Forelimb muscle (tissue), 1 donor: ENCODE measurements around the gene PMEL. TPM values are rescaled to one million over a fixed set of nuclear protein-coding genes. Genes with fewer than 3 reads are reported as not detected.
A peak's percentile ranks its signal among the peaks of the same experiment; 100 is the strongest.
"Not testable (repeated sequence)": the region's sequence is repeated elsewhere in the genome, so short reads cannot be mapped to it uniquely, and the experiment has no call there.

ENCODE experiments used
- DNase-seq: peaks from one replicate; pipeline ENCODE4 v3.0.0-alpha.2; 2013; ENCODE audit warnings: low read depth
- polyA plus RNA-seq: library from polyadenylated mRNA; unstranded; fragments of 120-200 nt; gene quantifications from one replicate; pipeline ENCODE4 v1.2.1, GENCODE V29; 2013; ENCODE audit not compliant: insufficient read length

Gene PMEL
- polyA plus RNA-seq, 1 donor, result 1.1 TPM

DNA sequence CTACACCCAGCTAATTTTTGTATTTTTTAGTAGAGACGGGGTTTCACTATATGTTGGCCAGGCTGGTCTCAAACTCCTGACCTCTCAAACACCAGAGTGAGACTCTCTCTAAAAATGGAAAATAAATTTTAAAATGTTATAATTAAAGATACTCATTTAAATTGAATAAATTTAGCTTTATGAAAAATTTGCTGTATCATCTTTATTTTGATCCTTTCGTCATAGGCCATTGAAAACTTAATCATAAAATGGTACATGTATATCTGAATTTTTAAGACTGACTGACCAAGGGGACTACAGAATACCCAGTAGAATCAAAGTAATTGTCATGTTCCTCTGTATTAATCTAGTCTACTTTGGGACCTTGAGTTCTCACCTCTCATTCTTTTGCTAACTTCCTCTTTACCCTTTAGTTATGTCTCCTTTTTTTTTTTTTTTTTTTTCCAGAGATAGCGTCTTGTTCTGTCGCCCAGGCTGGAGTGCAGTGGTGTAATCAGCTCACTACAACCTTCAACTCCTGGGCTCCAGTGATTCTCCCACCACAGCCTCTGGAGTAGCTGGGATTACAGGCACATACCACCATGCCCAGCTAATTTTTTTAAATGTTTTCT, 17.5 kb upstream of the PMEL start:
- no peak for DNase-seq

DNA sequence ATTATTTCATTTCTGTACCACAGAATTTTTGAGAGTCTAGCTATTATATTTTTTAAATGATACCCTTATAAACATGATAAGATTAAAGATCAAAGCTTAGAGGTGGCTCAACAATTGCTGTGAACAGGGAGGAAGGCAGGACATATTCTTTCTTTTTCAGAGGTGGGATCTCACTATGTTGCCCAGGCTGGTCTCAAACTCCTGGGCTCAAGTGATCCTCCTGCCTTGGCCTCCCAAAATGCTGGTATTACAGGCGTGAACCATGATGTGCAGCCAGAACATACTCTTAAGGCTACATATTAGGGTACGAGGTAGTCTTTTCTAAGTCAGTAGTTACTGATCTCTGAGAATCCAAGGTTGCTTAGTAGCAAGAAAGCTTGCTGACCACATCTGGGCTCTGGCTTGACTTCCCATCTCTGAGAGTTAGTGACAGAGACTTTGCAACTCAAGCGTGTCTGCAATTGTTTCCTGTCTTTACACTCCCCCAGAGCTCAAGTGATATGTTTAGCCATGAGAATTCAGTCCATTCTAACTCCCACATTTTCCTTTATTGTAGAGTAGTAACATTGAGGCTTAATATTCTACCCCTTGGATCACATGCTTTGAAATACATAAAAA, 16.6 kb upstream of the PMEL start:
- no peak for DNase-seq

DNA sequence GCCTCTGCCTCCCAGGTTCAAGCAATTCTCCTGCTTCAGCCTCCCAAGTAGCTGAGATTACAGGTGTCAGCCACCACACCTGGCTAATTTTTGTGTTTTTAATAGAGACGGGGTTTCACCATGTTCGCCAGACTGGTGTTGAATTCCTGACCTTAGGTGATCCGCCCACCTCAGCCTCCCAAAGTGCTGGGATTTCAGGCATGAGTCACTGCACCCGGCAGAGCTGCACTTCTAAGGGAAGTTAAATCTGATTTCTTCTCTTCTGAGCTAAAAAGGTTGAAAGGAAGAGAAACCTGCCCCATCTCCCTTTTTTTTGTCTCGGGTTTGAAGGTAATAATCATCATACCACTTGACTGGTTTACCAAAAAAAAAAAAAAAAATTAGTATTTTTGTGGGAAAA, 16.0 kb upstream of the PMEL start:
- not testable (repeated sequence) for DNase-seq

DNA sequence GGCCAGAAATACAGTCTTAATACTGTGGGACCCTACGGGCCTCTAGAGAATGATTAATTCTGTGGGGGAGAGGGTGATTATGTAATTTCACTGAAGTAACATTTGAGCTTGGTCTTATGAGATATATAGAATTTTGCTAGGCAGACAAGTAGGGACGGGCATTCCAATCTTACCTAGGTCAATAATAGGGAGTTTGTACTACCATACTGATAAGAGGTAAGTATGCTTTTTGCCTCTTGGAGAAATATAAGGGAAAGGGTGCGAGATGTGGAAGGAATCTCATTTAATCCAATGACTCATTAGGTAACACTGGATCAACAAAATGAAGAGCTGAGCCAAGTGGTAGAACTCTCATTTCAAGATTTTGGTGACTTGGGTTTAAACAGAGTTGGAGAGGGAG, 13.2 kb upstream of the PMEL start:
- no peak for DNase-seq

DNA sequence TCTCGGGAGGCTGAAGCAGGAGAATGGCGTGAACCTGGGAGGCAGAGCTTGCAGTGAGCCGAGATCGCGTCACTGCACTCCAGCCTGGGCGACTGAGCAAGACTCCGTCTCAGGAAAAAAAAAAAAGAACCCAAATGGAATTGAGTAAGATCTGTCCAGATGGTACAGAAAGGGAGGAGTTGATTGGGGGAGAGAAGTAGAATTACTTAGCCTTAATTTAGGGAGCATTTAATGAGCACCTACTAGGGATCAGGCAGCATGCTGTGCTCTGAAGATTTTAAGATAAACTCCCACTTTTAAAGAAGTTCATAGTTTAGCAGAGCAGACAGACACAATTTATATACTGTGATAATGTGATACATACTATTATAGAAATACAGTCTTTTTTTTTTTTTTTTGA, 12.6 kb upstream of the PMEL start:
- DNase-seq, result no peak

DNA sequence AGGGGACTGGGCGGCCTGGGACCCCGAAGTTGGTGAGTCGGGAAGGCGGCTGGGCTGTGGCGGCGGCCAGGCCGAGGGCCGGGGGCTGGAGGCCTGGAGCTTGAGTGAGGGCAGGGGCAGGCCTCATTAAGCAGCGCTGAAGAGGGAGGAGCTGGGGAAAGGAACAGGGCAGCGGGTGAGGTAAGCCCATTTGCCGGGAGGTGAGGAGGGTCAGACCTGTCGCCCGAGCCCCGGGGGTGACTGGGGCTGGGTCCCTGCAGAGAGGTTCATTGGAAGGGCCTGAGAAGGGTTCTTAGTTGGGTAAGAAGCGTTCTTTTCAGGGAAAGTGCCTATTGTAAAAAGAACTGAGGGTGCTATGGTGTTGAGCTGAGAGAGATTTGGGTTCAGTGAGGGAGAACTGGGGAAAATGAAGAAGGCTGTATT, 8.5 kb upstream of the PMEL start:
- DNase-seq, result no peak

DNA sequence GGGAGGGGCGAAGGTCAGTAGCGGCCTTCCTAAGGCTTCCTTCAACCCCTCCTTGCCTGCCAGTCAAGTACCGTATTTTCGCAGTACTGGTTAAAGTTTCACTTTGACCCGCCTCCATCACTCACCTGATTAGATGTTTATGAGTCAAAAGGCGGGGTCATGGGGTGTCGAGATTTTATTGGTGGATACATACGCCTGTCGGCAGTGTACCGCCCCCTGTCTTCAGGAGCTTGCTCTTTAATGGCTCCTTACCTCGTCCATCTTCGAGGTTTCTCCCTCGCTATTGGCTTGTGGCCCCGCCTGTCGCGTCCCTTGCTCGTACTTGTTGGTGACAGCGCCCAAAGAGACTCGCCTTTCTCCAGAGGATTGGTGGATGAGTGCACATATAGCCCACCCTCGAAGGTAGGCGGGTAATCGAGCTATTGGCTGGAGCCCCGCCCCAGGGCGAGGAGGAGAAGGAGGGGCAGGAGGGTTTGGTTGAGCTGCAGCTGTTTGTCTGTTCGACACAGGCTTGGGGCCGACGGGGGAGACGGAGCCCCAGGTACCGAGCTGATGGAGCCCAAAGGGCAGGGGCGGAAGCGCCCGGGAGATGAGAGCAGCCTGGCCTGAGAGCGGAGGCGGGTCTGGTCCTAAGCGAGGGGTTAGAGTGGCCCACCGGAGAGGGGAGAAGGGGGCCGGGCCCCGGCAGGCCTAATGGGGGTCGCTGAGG, 7.9 kb upstream of the PMEL start, which contains the start of gene RAB5B:
RAB5B (plus strand) TSS at position 480 of the 709 bp plus-strand sequence. CDS start 12,883 bp downstream, outside the sequence.
- DNase-seq, result peak; percentile 100

DNA sequence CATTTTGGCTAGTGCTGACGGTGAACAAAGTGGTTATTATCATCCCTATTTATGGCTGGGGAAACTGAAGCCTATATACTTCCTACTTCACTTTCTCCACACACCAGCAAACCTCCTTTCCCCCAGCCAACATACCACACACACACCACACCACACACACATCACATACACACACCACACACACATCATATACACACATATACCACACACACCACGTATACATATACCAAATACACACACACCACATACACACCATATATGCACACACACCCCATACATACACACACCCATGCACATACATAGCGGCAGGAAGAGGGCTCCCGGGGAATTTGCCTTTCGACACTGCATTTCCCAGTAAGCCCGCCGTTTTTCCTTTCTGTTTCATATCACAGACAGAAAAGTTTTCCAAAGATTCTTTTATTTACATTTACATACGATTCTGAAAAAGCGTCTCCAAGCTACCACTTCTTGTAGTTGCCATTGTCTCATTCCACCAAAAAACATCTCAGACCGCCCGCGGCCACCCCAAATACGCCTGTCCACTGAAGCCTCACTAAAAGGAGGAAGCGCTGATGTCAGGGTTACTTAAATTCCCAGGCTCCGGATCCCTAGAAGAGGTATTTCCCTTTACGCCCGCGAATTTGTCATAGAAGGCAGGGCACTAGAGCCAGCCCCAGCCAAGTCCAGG, 7.2 kb upstream of the PMEL start:
- no peak for DNase-seq

DNA sequence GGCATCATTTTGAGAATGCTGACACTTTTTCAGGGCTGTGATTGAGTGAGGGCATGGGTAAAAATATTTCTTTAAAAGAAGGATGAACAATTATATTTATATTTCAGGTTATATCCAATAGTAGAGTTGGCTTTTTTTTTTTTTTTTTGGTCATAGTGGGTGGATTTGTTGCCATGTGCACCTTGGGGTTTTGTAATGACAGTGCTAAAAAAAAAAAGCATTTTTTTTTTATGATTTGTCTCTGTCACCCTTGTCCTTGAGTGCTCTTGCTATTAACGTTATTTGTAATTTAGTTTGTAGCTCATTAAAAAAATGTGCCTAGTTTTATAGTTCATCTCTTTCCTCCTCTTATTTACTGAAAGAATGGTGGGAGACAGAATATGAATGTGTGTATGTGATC, 6.6 kb upstream of the PMEL start:
- no peak for DNase-seq

DNA sequence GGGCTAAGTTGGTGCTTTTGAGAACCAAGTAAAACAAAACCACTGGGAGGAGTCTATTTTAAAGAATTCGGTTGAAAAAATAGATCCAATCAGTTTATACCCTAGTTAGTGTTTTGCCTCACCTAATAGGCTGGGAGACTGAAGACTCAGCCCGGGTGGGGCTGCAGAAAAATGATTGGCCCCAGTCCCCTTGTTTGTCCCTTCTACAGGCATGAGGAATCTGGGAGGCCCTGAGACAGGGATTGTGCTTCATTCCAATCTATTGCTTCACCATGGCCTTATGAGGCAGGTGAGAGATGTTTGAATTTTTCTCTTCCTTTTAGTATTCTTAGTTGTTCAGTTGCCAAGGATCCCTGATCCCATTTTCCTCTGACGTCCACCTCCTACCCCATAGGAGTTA, 6.2 kb upstream of the PMEL start:
- DNase-seq, result no peak

DNA sequence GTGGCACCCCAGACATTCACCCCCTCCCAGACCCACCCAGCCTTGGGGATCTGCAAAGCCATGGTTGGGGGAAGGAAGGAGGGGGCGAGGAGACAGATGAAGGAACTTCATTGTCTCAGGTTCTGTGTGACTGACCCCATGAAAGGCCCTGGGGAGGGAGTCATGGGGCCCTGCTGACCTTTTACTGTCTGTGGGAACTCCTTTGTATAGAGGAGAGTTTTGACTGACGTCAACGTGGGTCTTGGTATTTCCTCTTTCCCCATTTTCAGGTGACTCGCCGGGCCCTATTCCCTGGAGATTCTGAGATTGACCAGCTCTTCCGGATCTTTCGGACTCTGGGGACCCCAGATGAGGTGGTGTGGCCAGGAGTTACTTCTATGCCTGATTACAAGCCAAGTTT, 4.9 kb upstream of the PMEL start:
- no peak for DNase-seq

DNA sequence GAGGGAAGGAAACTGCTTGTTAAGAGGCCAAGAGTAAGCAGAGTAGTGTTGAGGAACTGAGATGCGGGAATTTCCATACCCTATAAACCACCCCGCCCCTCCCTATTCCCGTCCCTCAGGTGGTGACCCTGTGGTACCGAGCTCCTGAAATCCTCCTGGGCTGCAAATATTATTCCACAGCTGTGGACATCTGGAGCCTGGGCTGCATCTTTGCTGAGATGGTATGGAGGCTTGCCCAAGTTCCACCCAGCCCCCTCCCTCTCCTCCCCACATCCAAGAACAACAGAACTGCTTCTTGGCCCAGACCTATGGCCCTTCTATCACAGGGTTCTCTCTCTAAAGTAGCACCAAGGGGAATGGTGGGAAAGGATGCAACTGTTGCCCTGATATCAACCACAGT, 3.5 kb upstream of the PMEL start:
- no peak for DNase-seq

DNA sequence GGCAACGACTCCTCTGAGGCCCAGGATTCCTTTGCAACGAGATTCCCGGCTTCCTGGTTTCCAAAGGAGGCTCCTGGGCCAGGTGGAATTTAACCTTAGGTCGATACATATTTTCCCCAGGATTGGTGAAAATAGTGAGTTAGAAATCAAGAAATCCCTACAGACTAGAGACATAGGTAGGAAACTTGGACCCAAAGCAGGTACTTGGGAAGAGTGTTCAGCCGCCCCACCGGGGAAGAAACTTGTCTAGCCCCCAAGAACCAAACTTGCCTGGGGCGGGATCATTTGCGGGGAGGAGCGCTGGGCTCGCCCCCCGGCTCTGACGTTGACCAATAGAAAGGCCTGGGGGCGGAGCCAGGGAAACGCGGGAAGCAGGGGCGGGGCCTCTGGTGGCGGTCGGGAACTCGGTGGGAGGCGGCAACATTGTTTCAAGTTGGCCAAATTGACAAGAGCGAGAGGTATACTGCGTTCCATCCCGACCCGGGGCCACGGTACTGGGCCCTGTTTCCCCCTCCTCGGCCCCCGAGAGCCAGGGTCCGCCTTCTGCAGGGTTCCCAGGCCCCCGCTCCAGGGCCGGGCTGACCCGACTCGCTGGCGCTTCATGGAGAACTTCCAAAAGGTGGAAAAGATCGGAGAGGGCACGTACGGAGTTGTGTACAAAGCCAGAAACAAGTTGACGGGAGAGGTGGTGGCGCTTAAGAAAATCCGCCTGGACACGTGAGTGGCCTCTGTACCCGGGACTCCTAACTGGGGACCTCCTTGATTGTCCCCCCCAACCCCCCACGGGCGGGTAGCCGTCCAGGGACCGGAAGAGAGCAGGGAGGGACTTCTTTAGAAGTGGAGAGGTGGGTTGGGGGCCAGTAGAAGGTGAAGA, 803 bp upstream of the PMEL start, which contains the start of gene CDK2:
CDK2 (plus strand) TSS at position 423 of the 874 bp plus-strand sequence; CDS start at position 602, 179 bp downstream.
- peak; percentile 61 for DNase-seq

DNA sequence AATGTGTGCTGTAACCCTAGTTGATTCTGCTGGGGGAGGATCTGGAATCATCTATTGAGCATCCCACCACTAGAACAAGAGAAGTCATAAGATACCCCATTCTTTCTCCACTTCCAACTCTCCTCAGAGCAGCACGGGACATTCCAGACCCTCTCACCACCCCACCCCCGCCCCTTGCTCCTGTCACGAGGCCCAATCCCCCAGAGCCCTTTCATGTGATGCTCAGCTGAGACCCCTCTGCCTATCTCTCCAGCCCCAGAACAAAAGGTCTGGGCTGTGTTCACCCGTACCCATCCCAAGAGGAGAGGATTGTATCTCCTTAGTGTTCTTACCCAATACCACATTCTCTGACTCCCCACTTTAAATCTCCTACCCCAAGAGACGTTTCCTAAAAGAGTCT, 602 bp downstream of the PMEL start:
- no peak for DNase-seq

DNA sequence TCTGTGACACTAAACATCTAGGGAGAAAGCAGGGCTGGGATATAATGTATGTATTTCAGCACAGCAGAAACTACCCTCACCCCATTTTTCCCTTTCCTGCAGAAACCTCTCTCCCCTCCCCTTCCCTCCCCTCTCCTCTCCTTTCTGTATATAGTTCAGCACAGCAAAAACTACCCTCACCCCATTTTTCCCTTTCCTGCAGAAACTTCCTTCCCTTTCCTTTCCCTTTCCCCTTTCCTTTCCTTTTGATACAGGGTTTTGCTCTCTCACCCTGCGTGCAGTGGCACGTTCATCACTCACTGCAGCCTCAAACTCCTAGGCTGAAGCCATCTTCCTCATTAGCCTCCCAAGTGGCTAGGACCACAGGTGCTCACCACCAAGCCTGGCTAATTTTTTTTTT, 2.1 kb downstream of the PMEL start:
- DNase-seq, result no peak

DNA sequence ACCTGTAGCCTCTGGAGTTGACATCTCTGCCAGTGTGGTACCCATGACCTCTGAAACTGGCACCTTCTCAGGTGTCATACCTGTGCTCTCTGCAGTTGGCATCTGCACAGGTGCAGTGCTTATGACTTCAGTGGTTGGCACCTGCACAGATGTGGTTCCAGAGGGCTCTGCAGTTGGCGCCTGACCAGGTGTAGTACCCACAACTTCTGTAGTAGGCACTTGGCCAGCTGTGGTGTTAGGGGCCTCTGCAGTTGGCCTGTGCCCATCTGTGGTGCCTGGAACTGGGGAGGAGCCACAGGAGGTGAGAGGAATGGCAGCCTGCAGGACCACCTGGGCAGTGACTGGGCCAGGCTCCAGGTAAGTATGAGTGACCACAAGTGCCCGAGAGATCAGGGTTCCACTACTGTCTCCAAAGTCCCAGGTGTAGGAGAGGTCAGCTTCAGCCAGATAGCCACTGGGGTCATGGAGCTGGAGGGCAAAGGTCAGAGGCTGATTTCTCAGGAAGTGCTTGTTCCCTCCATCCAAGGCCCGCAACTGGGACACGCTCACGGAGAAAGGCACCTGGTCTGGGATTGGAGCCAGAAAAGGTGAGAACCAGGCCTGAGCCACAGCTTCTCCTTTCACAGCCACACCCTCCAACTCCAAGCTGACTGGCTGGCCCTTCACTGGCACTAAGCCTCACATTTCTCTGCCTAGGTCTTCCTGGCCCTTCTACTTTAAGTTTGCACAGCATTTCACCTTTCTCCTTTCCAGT, 8.6 kb downstream of the PMEL start:
- no peak for DNase-seq

DNA sequence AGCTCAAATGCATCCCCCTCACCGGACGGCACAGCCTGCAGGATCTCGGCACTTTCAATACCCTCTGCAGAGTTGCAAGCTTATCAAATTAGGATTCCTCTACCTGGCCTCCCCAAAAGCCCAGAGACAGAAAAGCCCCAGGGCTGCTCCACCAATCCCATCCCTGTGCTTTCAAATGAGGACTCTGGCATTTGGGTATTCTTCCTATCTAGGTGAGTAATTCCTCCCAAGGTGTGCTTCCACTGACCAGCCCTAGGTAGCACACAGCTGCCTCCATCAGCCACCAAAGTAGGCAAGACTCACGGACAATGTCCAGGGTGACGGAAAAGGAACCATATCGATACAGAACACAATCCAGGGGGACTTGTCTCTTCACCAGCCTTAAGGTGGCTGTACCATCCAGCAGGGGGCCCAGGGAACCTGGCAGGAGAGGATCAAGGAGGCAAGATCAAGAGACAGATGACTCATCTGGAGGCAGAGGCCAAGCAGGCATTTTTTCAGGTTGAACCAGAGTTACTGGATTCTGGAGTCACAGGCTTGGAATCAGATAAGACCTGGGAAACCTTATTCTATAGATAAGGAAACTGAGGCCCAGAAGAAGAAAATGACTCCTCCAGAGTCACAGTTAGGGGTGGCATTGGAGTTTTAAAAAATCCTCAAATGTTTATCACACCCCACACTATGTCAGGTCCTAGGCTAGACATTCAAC, 9.9 kb downstream of the PMEL start:
- DNase-seq, result no peak

DNA sequence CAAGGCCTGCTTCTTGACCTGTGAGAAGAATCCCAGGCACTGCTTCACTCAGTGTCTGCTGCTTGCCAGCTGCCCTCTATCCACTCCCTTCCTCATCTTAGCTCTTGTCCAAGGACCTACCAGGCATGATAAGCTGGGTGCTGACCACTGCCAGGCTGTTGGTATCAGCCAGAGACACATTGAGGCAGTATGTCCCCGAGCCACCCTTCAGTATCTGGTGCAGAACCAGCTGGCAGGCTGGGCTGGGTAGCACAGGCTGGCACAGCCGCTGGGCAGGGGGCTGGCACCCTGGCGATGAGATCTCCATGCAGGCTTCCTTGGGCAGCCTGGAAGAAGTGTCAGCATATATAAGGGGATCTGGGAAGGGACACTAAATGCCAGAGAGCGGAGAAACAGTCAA, 10.5 kb downstream of the PMEL start:
- no peak for DNase-seq

DNA sequence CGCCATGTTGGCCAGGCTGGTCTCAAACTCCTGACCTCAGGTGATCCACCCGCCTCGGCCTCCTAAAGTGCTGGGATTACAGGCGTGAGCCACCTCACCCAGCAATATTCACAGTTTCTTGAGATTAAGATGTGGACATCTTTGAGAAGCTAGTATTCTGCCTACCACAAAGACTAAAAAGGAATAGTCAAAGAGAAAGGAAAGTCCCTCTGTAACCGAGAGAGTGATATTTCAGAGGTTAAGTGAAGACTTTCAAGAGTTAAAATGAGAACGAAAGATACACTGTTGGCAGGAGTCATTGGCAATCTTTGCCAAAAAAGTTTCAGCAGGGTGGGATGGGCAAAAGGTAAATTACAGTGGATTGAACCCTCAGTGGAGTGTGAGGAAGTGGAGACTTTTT, 19.3 kb downstream of the PMEL start:
- DNase-seq, result no peak

DNA sequence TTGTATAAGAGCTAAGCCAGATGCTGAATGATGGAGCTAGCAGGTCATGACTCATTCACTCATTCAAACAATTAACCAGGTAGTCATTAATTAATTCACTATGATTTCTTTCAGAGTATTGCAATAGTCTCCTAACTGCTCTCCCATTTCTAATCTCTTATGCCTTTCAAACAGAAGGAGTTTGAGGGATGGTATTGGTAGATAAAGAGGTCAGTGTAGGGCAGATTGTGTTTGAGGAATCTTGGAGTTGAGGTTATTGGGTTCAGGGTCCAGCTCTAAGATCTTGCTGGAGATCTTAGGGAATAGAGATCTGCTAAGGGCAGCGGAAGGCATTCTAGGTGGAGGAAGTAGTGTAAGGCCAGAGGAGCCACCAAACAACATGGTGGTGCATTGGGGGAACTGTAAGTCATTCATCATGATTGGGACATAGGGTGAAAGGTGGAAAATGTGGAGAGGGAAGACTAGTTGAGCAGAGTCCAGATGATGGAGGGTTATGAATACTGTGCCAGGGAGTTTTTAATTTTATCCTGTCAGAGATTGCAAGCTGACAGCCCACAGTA, 23.2 kb downstream of the PMEL start:
- no peak for DNase-seq
